HL-60/S4 treated with phorbol 12-myristate 13-acetate at 8.2 ng/mL for 4 days and 3 days (cell line): Measurements from ENCODE around the gene ANKDD1B.

Experiments
- in situ Hi-C: fragments of 300-500 bp; cut with MboI; formaldehyde crosslinking; loops from 2 replicates; pipeline ENCODE4 v1.15.0; 2022; ENCODE audit warnings: low sequenced_read_pairs

ANKDD1B gene

GRCh38 chr5:75659791-75660450 is 48.7 kb downstream of the ANKDD1B start:
- in situ Hi-C loops = no loop called here

- in situ Hi-C loops = no loop called here
These were observed 49.6 kb downstream of the ANKDD1B start for GRCh38 chr5:75660678-75661465.

- in situ Hi-C loops = no loop called here
These were observed 50.8 kb downstream of the ANKDD1B start for GRCh38 chr5:75662061-75662460.

- in situ Hi-C loops = no loop called here
These were observed 52.5 kb downstream of the ANKDD1B start for GRCh38 chr5:75663579-75664284.

- in situ Hi-C loops = no loop called here
These were observed 53.7 kb downstream of the ANKDD1B start for GRCh38 chr5:75664979-75665378.

GRCh38 chr5:75666801-75667200 is 55.5 kb downstream of the ANKDD1B start:
- in situ Hi-C loops = no loop called here

GRCh38 chr5:75667586-75667985 is 56.3 kb downstream of the ANKDD1B start:
- in situ Hi-C loops = no loop called here

- in situ Hi-C loops = no loop called here
These were observed 57.2 kb downstream of the ANKDD1B start for GRCh38 chr5:75668445-75668844.

- in situ Hi-C loops = no loop called here
These were observed 57.9 kb downstream of the ANKDD1B start for GRCh38 chr5:75668977-75669689.

- in situ Hi-C loops = no loop called here
These were observed 59.3 kb downstream of the ANKDD1B start for GRCh38 chr5:75670577-75670976.

- in situ Hi-C loops = no loop called here
These were observed 60.3 kb downstream of the ANKDD1B start for GRCh38 chr5:75671506-75671905.

- in situ Hi-C loops = no loop called here
These were observed 61.4 kb downstream of the ANKDD1B start for GRCh38 chr5:75672616-75673015.

- in situ Hi-C loops = no loop called here
These were observed 64.5 kb downstream of the ANKDD1B start for GRCh38 chr5:75675783-75676182.

GRCh38 chr5:75677607-75678006 is 66.4 kb downstream of the ANKDD1B start:
- in situ Hi-C loops = no loop called here

- in situ Hi-C loops = no loop called here
These were observed 66.9 kb downstream of the ANKDD1B start for GRCh38 chr5:75678155-75678554.

GRCh38 chr5:75681125-75681830 is 70.0 kb downstream of the ANKDD1B start:
- in situ Hi-C loops = no loop called here

GRCh38 chr5:75685141-75685540 is 73.9 kb downstream of the ANKDD1B start:
- in situ Hi-C loops = no loop called here

GRCh38 chr5:75686480-75686879 is 75.2 kb downstream of the ANKDD1B start:
- in situ Hi-C loops = no loop called here

GRCh38 chr5:75690669-75691068 is 79.4 kb downstream of the ANKDD1B start:
- in situ Hi-C loops = no loop called here

- in situ Hi-C loops = no loop called here
These were observed 83.5 kb downstream of the ANKDD1B start for GRCh38 chr5:75694781-75695180.
